Neural cell (in vitro differentiated cells): ENCODE measurements around the gene SYF2.

ENCODE experiments used
- EP300 ChIP-seq: fragments of 450-650 bp; conservative IDR thresholded peaks from 2 replicates; pipeline ENCODE4 v1.6.1; 2014; ENCODE audit warnings: antibody characterized with exemption, mild to moderate bottlenecking, moderate library complexity; ENCODE audit not compliant: poor library complexity, severe bottlenecking
- EZH2 ChIP-seq: fragments of 200-600, 300-800 bp; shearing (Covaris generic), sonication (generic); IDR thresholded peaks from 2 replicates; pipeline ENCODE4 v1.6.1; 2014; ENCODE audit warnings: antibody characterized with exemption, low read length, borderline replicate concordance, mild to moderate bottlenecking; ENCODE audit not compliant: insufficient read depth, poor library complexity, severe bottlenecking
- MXI1 ChIP-seq: fragments of 450-650 bp; conservative IDR thresholded peaks from 2 replicates; pipeline ENCODE4 v1.6.1; 2014; ENCODE audit warnings: antibody characterized with exemption, mild to moderate bottlenecking; ENCODE audit not compliant: poor library complexity, severe bottlenecking
- POLR2AphosphoS5 ChIP-seq: IDR thresholded peaks from 2 replicates; pipeline ENCODE4 v1.6.1; 2012
- SMC3 ChIP-seq: fragments of 450-650 bp; conservative IDR thresholded peaks from 2 replicates; pipeline ENCODE4 v1.6.1; 2014; ENCODE audit warnings: antibody characterized with exemption, mild to moderate bottlenecking, moderate library complexity; ENCODE audit not compliant: poor library complexity
- TF ChIP-seq, protein P1 (sequence below): fragments of 450-650 bp; IDR thresholded peaks from 2 replicates; pipeline ENCODE4 v1.5.1; 2014; ENCODE audit warnings: antibody characterized with exemption, mild to moderate bottlenecking, moderate library complexity; ENCODE audit not compliant: poor library complexity, severe bottlenecking

DNA sequence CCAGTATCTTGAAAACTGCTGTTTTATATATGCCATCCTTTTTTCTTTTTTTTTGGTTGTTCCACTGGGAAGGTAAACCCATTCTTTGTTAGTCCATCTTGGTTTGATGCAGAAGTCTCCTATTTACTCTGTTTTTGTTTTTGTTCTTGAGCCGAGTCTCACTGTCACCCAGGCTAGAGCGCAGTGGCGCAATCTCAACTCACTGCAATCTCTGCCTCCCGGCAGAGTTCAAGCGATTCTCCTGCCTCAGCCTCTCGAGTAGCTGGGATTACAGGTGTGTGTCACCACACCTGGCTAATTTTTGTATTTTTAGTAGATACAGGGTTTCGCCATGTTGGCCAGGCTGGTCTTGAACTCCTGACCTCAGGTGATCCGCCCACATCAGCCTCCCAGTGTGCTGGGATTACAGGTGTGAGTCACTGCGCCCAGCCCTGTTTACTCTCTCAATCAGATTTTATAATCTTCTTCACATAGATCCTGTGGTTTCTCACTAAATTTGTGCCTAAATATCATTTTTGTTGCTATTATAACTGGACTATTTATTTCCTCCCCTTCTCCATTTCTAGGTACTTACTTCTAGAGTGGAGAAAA, 12.5 kb downstream of the SYF2 start:
- TF ChIP-seq, protein P1, sequence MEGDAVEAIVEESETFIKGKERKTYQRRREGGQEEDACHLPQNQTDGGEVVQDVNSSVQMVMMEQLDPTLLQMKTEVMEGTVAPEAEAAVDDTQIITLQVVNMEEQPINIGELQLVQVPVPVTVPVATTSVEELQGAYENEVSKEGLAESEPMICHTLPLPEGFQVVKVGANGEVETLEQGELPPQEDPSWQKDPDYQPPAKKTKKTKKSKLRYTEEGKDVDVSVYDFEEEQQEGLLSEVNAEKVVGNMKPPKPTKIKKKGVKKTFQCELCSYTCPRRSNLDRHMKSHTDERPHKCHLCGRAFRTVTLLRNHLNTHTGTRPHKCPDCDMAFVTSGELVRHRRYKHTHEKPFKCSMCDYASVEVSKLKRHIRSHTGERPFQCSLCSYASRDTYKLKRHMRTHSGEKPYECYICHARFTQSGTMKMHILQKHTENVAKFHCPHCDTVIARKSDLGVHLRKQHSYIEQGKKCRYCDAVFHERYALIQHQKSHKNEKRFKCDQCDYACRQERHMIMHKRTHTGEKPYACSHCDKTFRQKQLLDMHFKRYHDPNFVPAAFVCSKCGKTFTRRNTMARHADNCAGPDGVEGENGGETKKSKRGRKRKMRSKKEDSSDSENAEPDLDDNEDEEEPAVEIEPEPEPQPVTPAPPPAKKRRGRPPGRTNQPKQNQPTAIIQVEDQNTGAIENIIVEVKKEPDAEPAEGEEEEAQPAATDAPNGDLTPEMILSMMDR, result no peak
- TF ChIP-seq POLR2AphosphoS5 (no peak), SMC3 (no peak), EP300 (no peak), EZH2 (no peak), MXI1 (no peak)
